ENCODE data around the gene TANGO2.
"Not testable (repeated sequence)": the region's sequence is repeated elsewhere in the genome, so short reads cannot be mapped to it uniquely, and the experiment has no call there.

Gene TANGO2

GRCh38 chr22:20062766-20063083 is 41.8 kb downstream of the TANGO2 start:
- DNase-seq (ENCODE audit: low read depth, low spot score): no peak

DNA sequence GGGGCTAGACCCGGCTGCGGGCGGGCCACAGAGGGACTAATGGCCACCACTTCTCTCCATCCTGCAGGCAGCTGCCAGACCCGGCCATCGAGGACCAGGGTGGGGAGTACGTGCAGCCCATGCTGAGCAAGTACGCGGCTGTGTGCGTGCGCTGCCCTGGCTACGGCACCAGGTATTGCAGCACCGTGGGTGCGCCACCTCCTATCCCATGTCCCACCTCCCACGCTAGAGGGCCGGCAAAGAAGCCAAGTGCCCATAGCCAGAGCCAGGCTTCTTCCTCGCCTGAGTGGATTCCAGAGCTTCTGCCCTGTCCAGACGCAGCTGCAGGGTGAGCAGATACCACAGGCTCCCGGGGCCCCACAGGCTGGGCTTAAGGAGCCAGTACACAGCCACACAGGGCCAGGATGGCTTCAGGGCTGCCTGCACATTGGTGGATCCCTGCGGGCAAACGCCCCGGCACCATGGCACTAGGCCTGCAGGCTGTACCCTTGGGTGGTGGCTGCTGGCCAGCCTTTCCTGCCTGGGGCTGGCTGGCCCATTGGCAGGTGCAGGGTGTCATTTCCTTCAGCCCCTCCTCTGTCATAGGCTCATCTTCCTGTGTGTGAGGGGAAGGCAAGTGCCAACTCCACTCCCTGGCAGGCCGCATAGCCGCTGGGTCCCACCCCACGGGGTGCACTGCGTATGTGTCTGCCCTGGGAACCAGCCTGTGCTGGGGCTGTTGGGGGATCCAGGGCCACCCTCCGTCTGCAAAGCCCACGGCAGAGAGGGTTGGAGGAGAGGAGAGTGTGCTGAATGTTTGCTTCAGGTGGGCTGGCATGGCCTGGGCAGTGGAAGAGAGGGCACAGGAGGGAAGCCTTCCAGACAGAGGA is 42.6 kb downstream of the TANGO2 start:
- no peak for DNase-seq (ENCODE audit: low read depth, low spot score)

- no peak for DNase-seq (ENCODE audit: low read depth, low spot score)
These were observed 43.2 kb downstream of the TANGO2 start for GRCh38 chr22:20064140-20064480.

- DNase-seq (ENCODE audit: low read depth, low spot score): no peak
These were observed 43.8 kb downstream of the TANGO2 start for GRCh38 chr22:20064545-20065262.

DNA sequence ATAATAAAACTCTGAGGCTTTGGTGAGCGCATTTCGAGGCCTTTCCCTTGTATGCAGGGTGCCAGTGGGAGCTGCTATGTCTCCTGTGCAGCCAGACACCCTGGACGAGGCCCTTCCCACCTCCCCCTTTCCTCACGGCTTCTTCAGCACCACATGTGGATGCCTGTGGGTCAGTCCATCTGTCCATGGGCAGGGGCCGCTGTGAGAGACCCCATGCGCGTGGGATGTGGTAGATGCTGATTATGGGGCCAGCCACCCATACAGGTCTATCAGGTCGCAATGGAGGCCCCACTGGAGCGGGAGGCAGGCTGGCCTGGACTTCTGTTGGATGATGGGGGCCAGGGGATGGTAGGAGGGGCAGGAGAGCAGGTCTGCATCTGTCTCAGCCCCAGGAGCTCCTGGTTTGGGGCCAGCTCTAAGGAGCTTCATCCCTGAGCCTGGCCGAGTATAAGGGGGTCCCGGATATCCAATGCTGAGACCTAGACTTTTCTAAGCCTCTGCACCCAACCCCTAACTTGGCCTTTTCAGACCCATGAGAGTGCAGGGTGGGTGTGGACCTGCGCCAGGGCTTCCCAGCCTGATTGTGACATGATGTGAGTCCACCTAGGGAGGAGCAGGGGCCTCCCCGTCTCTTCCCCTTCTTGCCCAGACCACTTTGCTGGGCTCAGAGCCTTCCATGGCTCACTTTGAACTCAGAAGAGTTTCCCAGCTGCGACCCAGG is 45.1 kb downstream of the TANGO2 start:
- DNase-seq (ENCODE audit: low read depth, low spot score): no peak

DNA sequence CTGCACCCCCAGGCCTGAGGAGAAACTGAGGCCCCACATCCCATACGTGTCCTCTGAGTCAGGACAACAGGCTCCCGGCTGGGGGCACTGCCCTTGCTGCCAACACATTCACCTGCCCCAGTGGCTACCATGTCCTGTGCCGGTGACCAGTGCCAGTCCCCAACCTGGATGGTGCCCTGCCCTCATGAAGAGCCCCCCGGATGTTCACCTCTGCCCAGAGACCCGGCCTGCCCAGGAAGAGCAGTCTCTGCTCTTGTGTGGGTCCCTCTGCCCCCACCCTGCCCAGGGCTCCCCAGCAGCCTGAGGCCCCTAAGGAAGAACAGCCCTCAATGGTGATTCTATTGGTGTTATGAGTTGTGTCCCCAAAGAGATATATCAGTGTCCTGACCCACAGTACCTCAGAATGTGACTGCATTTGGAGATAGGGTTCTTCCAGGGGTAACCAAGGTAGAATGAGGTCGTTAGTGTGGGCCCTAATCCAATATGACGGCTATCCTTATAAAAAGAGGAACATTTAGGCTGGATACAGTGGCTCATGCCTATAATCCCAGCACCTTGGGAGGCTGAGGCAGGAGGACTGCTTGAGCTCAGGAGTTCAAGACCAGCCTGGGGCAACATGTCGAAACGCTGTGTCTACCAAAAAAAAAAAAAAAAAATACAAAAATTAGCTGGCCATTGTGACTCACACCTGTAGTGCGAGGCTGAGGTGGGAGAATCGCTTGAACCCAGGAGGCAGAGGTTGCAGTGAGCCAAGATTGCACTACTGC is 45.9 kb downstream of the TANGO2 start:
- no peak for DNase-seq (ENCODE audit: low read depth, low spot score)

DNA sequence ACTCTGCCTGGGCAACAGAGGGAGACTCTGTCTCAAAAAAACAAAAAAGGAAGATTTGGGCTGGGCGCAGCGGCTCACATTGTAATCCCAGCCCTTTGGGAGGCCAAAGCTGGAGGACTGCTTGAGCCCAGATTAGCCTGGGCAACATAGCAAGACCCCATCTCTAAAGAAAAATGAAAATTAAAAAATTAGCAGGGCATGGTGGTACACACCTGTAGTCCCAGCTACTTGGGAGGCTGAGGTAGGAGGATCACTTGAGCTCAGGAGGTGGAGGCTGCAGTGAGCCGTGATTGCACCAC is 46.4 kb downstream of the TANGO2 start:
- not testable (repeated sequence) for DNase-seq (ENCODE audit: low read depth, low spot score)

DNA sequence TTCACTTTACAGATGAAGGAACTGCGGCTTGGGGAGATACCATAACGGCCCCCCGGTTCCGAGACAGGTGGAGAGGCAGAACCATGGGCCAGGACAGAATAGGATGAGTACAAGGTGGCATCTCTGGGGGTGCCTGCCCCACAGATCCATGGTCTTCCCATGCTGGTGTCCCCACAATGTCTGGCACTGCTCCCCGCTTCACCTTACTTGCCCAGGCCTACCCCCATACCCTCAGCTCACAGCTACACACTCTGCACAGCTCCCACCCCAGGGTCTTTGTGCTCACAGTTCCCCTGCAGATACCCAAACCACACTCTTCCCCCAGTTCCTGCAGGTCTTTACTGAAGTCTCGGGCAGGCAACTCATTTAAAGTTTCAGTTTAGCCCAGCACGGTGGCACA is 47.7 kb downstream of the TANGO2 start:
- no peak for DNase-seq (ENCODE audit: low read depth, low spot score)

DNA sequence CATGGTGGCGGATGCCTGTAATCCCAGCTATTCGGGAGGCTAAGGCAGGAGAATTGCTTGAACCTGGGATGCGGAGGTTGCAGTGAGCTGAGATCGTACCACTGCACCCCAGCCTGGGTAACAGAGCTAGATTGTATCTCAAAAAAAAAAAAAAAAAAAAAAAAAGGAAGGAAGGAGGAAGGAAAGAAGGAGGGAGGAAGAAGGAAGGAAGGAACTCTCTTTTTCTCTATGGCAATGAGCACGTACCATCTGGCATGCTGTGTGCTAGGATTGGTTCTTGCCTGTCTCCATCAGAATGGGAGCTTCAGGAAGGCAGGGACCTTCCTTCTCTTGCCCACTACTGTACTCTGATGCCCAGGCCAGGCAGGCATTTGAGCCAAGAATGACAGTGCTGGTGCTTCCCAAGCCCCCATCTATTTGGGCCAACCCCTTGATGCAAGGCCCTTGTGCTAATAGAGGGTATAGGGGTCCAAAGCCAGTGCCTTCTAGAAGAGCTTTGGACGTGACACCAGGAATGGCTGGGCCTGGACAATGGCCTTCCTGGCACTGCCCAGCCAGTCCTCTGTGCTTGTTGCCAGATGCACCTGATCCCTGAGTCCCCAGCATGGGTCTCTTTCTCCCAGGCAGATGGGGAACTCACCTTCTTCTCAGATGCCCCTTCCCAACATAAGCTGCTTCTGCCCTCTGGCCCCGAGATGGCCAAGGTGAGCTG is 48.6 kb downstream of the TANGO2 start:
- DNase-seq (ENCODE audit: low read depth, low spot score): no peak

- DNase-seq (ENCODE audit: low read depth, low spot score): no peak
These were observed 50.6 kb downstream of the TANGO2 start for GRCh38 chr22:20071524-20071972.

GRCh38 chr22:20076627-20077172 is 55.8 kb downstream of the TANGO2 start:
- DNase-seq (ENCODE audit: low read depth, low spot score): no peak

- DNase-seq (ENCODE audit: low read depth, low spot score): peak; percentile 73
These were observed 59.0 kb downstream of the TANGO2 start, which contains the start of gene DGCR8 for GRCh38 chr22:20079745-20080444. Gene DGCR8, plus strand, starts transcription at chr22:20080241. Its CDS starts 5,723 bp downstream, at chr22:20085964.

- no peak for DNase-seq (ENCODE audit: low read depth, low spot score)
These were observed 59.5 kb downstream of the TANGO2 start for GRCh38 chr22:20080445-20080775.

DNA sequence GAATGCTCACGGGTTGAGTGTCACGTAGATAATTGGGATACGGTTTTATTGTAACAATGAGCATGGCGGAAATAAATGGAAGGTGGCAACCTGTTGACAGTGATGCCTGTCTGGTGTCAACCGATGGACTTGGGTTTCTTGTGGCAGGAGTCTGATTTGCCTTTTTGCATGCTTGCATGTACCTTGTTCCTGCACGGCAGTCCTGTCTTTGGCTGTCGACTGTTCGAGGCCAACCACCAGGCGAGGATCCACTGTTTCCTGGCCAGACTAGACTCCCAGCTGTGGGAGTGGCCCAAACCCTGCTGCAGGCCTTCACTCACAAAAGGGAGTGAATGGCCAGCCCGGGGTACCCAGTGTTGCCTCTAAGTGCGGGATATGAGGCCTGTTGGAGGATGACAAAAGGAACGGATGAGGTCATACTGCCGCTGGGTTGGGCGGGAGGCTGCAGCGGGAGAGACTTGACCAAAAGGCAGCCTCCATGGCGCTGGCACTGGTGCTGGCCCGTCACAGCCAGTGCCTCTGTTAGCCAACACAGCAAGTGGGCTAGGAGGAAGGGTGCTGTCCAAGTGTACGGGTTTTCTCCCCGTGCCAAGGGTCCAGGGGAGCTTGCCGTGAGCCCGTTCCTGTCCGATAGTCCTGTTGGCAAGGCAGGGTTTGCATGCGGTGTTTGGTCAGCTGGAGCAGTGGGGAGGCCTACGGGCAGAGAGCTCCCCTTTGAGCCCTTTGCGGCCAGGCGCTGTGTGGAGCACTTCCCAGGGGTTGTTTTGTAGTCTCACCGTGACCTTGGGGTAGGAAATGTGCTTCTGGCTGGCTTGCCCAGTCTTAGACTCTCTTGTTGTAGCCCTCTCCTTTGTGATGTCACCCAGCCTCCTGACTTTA is 60.1 kb downstream of the TANGO2 start:
- DNase-seq (ENCODE audit: low read depth, low spot score): no peak

DNA sequence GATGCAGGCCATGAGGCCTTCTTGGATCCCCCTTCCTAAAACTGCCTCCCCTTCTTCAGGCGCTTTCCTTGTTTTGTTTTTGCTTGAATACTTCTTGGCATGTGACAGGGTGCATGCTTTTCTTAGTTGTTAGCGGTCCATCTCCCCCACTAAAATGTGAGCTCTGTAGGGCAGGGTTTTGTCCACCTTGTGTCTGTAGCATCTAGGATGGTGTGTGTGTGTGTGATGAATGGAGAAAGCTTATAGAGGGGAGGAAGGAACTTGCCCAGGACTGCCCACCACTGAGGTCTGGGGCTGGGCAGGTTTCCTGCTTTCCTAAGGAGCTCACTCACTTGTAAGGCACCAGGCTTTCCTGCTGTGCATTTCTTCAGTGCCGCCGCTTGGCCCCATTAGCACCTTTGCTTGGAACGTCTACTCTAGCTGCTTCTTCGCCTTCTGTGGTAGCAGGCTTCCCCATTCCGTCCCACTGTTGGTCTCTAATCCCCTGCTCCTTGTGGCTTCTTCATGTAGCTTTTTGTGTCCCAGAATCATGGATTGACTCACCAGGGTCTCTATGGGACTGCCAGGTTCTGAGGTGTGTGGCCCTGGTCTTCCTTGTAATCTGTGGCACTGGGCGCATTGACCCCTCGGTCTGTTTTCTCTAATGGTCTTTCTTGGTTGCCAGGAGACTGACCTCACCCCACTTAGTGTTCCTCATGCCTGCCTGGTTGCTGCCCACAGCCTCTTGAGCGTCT is 62.4 kb downstream of the TANGO2 start:
- no peak for DNase-seq (ENCODE audit: low read depth, low spot score)

DNA sequence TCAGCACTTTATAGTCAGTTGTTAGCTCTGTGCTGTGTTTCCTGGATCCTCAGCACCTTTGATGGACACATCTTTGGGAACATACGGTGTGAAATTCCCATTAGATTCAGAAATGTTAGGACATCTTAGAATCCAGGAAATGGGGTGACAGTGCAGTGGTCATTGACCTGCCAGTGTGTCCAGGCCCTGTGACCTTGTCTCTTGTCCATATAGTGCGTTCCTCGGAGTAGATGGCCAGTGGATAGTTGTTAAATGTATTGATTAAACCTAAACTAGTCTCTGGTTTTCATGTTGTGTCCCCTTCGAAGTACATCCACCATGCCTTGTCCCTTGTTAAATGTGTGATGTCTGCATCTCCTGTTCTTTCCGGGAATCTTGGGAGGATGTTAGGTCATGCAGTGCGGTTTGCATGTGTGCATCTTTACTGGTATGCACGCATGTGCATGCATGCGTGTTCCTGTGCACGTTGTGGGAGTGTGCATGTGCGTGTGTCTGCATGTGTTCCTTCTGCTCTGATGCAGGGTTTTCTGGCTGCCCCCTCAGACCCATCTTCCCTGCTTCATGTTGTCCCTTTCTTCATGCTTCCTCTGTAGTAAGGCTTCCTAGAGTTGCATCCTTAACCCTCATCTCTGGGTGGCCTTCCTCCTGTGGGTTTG is 63.1 kb downstream of the TANGO2 start:
- DNase-seq (ENCODE audit: low read depth, low spot score): no peak

GRCh38 chr22:20084547-20085413 is 63.9 kb downstream of the TANGO2 start:
- DNase-seq (ENCODE audit: low read depth, low spot score): peak; percentile 45
